H9 (cell line): ENCODE data around the gene SLC25A22. TPM values are rescaled to one million over a fixed set of nuclear protein-coding genes. Genes with fewer than 3 reads are reported as not detected.

Source experiments
- DNase-seq: peaks from one replicate; pipeline ENCODE4 v3.0.0-alpha.2; 2017
- H2AFZ ChIP-seq: one replicate; pipeline ENCODE4 v1.6.1; 2013; ENCODE audit warnings: mild to moderate bottlenecking, low read length, control low read depth, moderate library complexity
- H2AK5ac ChIP-seq: 2 replicates; pipeline ENCODE4 v1.6.1; 2013; ENCODE audit warnings: low read length, control low read depth, mixed read lengths; ENCODE audit not compliant: insufficient read length
- H2BK120ac ChIP-seq: one replicate; pipeline ENCODE4 v1.6.1; 2013; ENCODE audit warnings: low read depth, mild to moderate bottlenecking, low read length, control low read depth, inconsistent platforms; ENCODE audit not compliant: poor library complexity, severe bottlenecking
- H2BK12ac ChIP-seq: 2 replicates; pipeline ENCODE4 v1.6.1; 2013; ENCODE audit warnings: low read length, control low read depth, mixed read lengths, low read depth; ENCODE audit not compliant: insufficient read length
- H2BK15ac ChIP-seq: 2 replicates; pipeline ENCODE4 v1.6.1; 2013; ENCODE audit warnings: low read depth, low read length, control low read depth
- H2BK20ac ChIP-seq: one replicate; pipeline ENCODE4 v1.6.1; 2013; ENCODE audit warnings: low read depth, mild to moderate bottlenecking, low read length, control low read depth, inconsistent platforms; ENCODE audit not compliant: poor library complexity, severe bottlenecking
- H2BK5ac ChIP-seq: 2 replicates; pipeline ENCODE4 v1.6.1; 2013; ENCODE audit warnings: low read length, control low read depth, mixed read lengths; ENCODE audit not compliant: insufficient read length
- H3K14ac ChIP-seq: 2 replicates; pipeline ENCODE4 v1.6.1; 2013; ENCODE audit warnings: low read length, control low read depth; ENCODE audit not compliant: insufficient read depth
- H3K18ac ChIP-seq: 2 replicates; pipeline ENCODE4 v1.6.1; 2013; ENCODE audit warnings: low read depth, mild to moderate bottlenecking, mixed read lengths, low read length, control low read depth; ENCODE audit not compliant: insufficient read length
- H3K23ac ChIP-seq: 2 replicates; pipeline ENCODE4 v1.6.1; 2013; ENCODE audit warnings: low read length, control low read depth, mixed read lengths, low read depth; ENCODE audit not compliant: insufficient read length
- H3K23me2 ChIP-seq: 2 replicates; pipeline ENCODE4 v1.6.1; 2013; ENCODE audit warnings: low read depth, mild to moderate bottlenecking, mixed read lengths, low read length, control low read depth; ENCODE audit not compliant: insufficient read length, poor library complexity, severe bottlenecking
- H3K27ac ChIP-seq: 2 replicates; pipeline ENCODE4 v1.5.1; 2013; ENCODE audit warnings: low read length, control low read depth, mixed read lengths, low read depth; ENCODE audit not compliant: insufficient read length
- H3K27me3 ChIP-seq: 2 replicates; pipeline ENCODE4 v1.6.1; 2013; ENCODE audit warnings: low read length, control low read depth, inconsistent platforms; ENCODE audit not compliant: insufficient read depth
- H3K4ac ChIP-seq: 2 replicates; pipeline ENCODE4 v1.6.1; 2013; ENCODE audit warnings: low read depth, mild to moderate bottlenecking, control low read depth, inconsistent platforms, low read length, moderate library complexity
- H3K4me1 ChIP-seq: 2 replicates; pipeline ENCODE4 v1.6.1; 2013; ENCODE audit warnings: low read length, control low read depth, inconsistent platforms; ENCODE audit not compliant: insufficient read depth
- H3K4me2 ChIP-seq: 2 replicates; pipeline ENCODE4 v1.6.1; 2013; ENCODE audit warnings: low read length, control low read depth, mixed read lengths; ENCODE audit not compliant: insufficient read length, insufficient read depth
- H3K56ac ChIP-seq: 2 replicates; pipeline ENCODE4 v1.6.1; 2013; ENCODE audit warnings: low read depth, mild to moderate bottlenecking, mixed read lengths, low read length, control low read depth; ENCODE audit not compliant: insufficient read length
- H3K79me1 ChIP-seq: 2 replicates; pipeline ENCODE4 v1.6.1; 2013; ENCODE audit warnings: low read depth, mild to moderate bottlenecking, moderate library complexity, low read length, control low read depth, inconsistent platforms; ENCODE audit not compliant: insufficient read depth, poor library complexity, severe bottlenecking
- H3K79me2 ChIP-seq: 2 replicates; pipeline ENCODE4 v1.6.1; 2013; ENCODE audit warnings: low read length, control low read depth, inconsistent platforms; ENCODE audit not compliant: insufficient read depth
- H3K9ac ChIP-seq: 2 replicates; pipeline ENCODE4 v1.6.1; 2013; ENCODE audit warnings: low read length, control low read depth, mixed read lengths; ENCODE audit not compliant: insufficient read length; ENCODE audit errors: extremely low read depth
- H3K9me3 ChIP-seq: one replicate; pipeline ENCODE4 v1.6.1; 2013; ENCODE audit warnings: low read depth, low read length, inconsistent platforms; ENCODE audit not compliant: control insufficient read depth
- H3T11ph ChIP-seq: one replicate; pipeline ENCODE4 v1.6.1; 2013; ENCODE audit warnings: mild to moderate bottlenecking, low read length, control low read depth, inconsistent platforms
- H4K20me1 ChIP-seq: one replicate; pipeline ENCODE4 v1.6.1; 2013; ENCODE audit not compliant: control insufficient read depth, insufficient read length, insufficient read depth
- H4K5ac ChIP-seq: 2 replicates; pipeline ENCODE4 v1.6.1; 2013; ENCODE audit warnings: low read depth, mild to moderate bottlenecking, mixed read lengths, low read length, control low read depth; ENCODE audit not compliant: insufficient read length
- H4K8ac ChIP-seq: replicated peaks from 2 replicates; pipeline ENCODE4 v1.6.1; 2013; ENCODE audit warnings: low read length, control low read depth, mixed read lengths, low read depth; ENCODE audit not compliant: insufficient read length
- H4K91ac ChIP-seq: 2 replicates; pipeline ENCODE4 v1.6.1; 2013; ENCODE audit warnings: low read depth, mild to moderate bottlenecking, moderate library complexity, mixed read lengths, low read length, control low read depth; ENCODE audit not compliant: insufficient read length
- H3K27ac Mint-ChIP-seq, 3 experiments: 2 replicates in 2 of 3; 3 replicates in 1 of 3; pipeline ENCODE4 v1.8.0; 2020 to 2021; ENCODE audit warnings: mixed read lengths in 3 of 3, mild to moderate bottlenecking in 1 of 3, moderate library complexity in 1 of 3
- H3K27me3 Mint-ChIP-seq: 2 replicates; pipeline ENCODE4 v1.8.0; 2021; ENCODE audit warnings: low read depth, mild to moderate bottlenecking, moderate library complexity, mixed read lengths
- H3K36me3 Mint-ChIP-seq, 3 experiments: 2 replicates in 2 of 3; 3 replicates in 1 of 3; pipeline ENCODE4 v1.8.0; 2020 to 2021; ENCODE audit warnings: low read depth in 3 of 3, mixed read lengths in 3 of 3; ENCODE audit not compliant: insufficient read depth in 1 of 3
- H3K4me1 Mint-ChIP-seq, 2 experiments: 2 replicates each; pipeline ENCODE4 v1.8.0; 2020; ENCODE audit warnings: mixed read lengths in 2 of 2
- H3K4me3 Mint-ChIP-seq, 2 experiments: 2 replicates in 1 of 2; 3 replicates in 1 of 2; pipeline ENCODE4 v1.8.0; 2020 to 2021; ENCODE audit warnings: mild to moderate bottlenecking in 2 of 2, mixed read lengths in 2 of 2, moderate library complexity in 1 of 2
- H3K9me3 Mint-ChIP-seq, 2 experiments: 2 replicates in 1 of 2; 3 replicates in 1 of 2; pipeline ENCODE4 v1.8.0; 2020; ENCODE audit warnings: mild to moderate bottlenecking in 2 of 2, mixed read lengths in 2 of 2, moderate library complexity in 1 of 2
- WGBS: extraction: QIAGEN DNeasy Blood & Tissue Kit; methylation state at CpG from one replicate; pipeline ENCODE4 v1.1.7; 2013; ENCODE audit warnings: missing lambda C conversion rate, low lambda C conversion rate, mixed read lengths; ENCODE audit not compliant: insufficient read length; ENCODE audit errors: extremely low coverage; 5-methylcytosine and 5-hydroxymethylcytosine counted together
- total RNA-seq: library from RNA; stranded (reverse); gene quantifications from 2 replicates; pipeline ENCODE4 v1.2.1, GENCODE V29; 2021
- TF ChIP-seq, protein P1 (sequence below): fragments of 200-600 bp; sonication (generic); conservative IDR thresholded peaks from 3 replicates; pipeline ENCODE4 v1.8.0; 2021; ENCODE audit warnings: antibody characterized with exemption, mild to moderate bottlenecking

SLC25A22 gene
- total RNA-seq, 1 experiment from 2014 or later = 51.9 TPM

DNA sequence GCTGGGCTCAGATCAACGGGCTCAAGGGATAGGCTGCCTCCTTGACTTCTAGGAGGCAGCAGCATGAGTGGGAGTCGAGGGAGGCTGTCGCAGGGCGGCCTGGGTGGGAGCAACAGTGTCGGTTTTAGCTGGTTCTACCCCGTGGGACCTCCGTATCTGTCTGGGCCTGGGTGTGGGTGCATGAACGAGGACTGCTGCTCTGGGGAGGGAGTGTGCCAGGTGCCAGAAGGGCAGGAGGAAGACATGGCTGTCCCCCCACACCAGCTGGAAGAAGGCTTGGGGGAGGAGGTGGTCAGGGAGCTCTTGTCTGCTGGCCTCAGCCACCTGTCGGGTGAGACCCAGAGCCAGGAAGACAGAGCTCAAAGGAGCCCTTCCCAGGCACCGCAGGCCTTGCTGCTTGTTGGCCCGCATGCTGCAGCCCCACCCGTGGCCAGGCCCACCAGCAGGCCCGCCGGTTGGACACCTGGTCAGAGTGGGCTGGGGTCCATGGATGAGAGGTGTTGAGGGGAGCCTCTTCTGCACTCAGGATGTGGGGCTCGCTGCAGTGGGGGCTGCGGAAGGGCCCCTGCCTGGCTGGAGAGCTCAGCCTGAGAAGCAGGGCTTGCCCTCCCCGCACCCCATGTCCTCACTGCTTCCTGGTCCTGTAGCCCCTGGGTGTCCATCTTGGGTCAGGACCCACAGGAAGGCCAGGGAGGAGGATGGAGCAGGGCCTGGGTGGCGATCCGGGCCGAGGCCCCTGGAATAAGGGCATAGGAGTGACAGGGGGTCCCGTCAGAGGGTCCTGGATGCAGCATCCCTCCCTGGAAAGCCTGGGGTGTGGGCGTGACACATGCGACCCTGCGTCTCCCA lies 11.6 kb downstream of the SLC25A22 start:
- peak overlapping the region in 1 of 2 experiments; percentile 9; a peak in 1 of 5 replicates for H3K4me3 Mint-ChIP-seq
- Histone ChIP-seq H2BK5ac (no peak overlapping the region), H3K9ac (no peak overlapping the region), H2BK12ac (no peak overlapping the region), H2AK5ac (no peak overlapping the region), H3K79me2 (no peaks in the 10 kb centered on the region), H3K27me3 (no peaks in the 10 kb centered on the region), H3K18ac (no peak overlapping the region), H4K20me1 (no peaks in the 10 kb centered on the region), H3K23ac (no peak overlapping the region), H2BK15ac (no peak overlapping the region), H3T11ph (no peak overlapping the region), H2BK120ac (no peak overlapping the region), H3K27ac (no peak overlapping the region), H3K4me1 (peaks cover 2% of the 10 kb centered on the region; the same call in 1 of the 2 replicates), H4K91ac (no peak overlapping the region), H4K5ac (no peak overlapping the region), H2AFZ (no peak overlapping the region), H3K9me3 (no peaks in the 10 kb centered on the region), H3K56ac (no peak overlapping the region), H3K23me2 (peaks cover 4% of the 10 kb centered on the region), H3K14ac (no peak overlapping the region; the same call in 1 of the 2 replicates), H4K8ac (no peak overlapping the region), H3K4ac (no peak overlapping the region), H2BK20ac (no peak overlapping the region), H3K4me2 (no peak overlapping the region), H3K79me1 (no peaks in the 10 kb centered on the region)
- H3K27me3 Mint-ChIP-seq = peaks cover 10% of the 10 kb centered on the region
- peak overlapping the region in 2 of 3 experiments; percentile 76 to 81; a peak in 3 of 7 replicates for H3K27ac Mint-ChIP-seq
- no CpG with 5 or more reads among the region's 24 CpGs for WGBS
- no peaks in the 10 kb centered on the region for H3K9me3 Mint-ChIP-seq
- DNase-seq = no peak
- H3K36me3 Mint-ChIP-seq = peaks cover 3 to 10% (median 4%) of the 10 kb centered on the region in 3 experiments; a peak in 5 of 7 replicates
- TF ChIP-seq, protein P1, sequence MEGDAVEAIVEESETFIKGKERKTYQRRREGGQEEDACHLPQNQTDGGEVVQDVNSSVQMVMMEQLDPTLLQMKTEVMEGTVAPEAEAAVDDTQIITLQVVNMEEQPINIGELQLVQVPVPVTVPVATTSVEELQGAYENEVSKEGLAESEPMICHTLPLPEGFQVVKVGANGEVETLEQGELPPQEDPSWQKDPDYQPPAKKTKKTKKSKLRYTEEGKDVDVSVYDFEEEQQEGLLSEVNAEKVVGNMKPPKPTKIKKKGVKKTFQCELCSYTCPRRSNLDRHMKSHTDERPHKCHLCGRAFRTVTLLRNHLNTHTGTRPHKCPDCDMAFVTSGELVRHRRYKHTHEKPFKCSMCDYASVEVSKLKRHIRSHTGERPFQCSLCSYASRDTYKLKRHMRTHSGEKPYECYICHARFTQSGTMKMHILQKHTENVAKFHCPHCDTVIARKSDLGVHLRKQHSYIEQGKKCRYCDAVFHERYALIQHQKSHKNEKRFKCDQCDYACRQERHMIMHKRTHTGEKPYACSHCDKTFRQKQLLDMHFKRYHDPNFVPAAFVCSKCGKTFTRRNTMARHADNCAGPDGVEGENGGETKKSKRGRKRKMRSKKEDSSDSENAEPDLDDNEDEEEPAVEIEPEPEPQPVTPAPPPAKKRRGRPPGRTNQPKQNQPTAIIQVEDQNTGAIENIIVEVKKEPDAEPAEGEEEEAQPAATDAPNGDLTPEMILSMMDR = no peak
- H3K4me1 Mint-ChIP-seq = peaks cover 23 to 44% of the 10 kb centered on the region in 2 experiments
